ENCODE results near the gene INPP4B.

- TF ChIP-seq CTCF (IDR thresholded peaks at IDR 0.05): no peak
- no peak for TF ChIP-seq EZH2 (IDR thresholded peaks at IDR 0.05; ENCODE audit: borderline replicate concordance, insufficient read depth, low read depth, low read length, poor library complexity, severe bottlenecking)
Measured at GRCh38 chr4:142238589-142238988, 607.5 kb downstream of the INPP4B start.

Data from B cell (primary cell).